ENCODE data around the gene HAGHL.

DNA sequence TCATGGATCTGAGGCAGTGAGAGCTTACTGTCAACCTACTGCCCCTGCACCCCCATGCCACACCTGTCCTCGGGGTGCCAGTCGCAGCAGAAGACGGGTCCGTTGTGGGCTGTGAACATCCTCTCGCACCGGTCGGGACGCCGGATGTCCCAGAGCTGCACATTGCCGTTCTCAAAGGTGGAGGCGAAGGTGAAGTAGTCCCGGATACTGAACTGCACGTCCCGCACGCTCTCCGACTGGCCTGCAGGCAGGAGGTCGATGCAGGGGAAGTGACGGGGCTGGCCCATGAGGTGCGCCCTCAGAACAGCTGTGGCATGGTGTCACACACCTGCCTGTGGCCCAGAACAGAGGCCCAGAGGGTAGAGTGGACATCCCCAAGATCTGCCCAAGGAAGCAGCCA, 39.4 kb upstream of the HAGHL start:
- TF ChIP-seq GATA2 (IDR thresholded peaks at IDR 0.05; ENCODE audit: low read depth, low read length) = no peak
- no peak for TF ChIP-seq GATA3 (IDR thresholded peaks at IDR 0.05; ENCODE audit: low read depth, low read length)
